MM.1S (cell line): ENCODE data around the gene DHRS1.

Source experiments
- DNase-seq: peaks from one replicate; pipeline ENCODE4 v3.0.0-alpha.2; 2015
- H2AFZ ChIP-seq: fragments of 300-600 bp; sonication (generic); 2 replicates; pipeline ENCODE4 v1.6.0; 2016; ENCODE audit warnings: antibody characterized with exemption, low read length
- H3F3A ChIP-seq: fragments of 300-600 bp; sonication (generic); 2 replicates; pipeline ENCODE4 v1.6.1; 2016; ENCODE audit warnings: mild to moderate bottlenecking, antibody characterized with exemption, low read length, moderate library complexity, mixed read lengths; ENCODE audit not compliant: insufficient read depth
- H3K27ac ChIP-seq: fragments of 300-600 bp; sonication (generic); 2 replicates; pipeline ENCODE4 v1.5.1; 2016; ENCODE audit warnings: mild to moderate bottlenecking, low read length
- H3K27me3 ChIP-seq: fragments of 300-600 bp; sonication (generic); replicated peaks from 2 replicates; pipeline ENCODE4 v1.6.0; 2016; ENCODE audit warnings: low read length; ENCODE audit not compliant: insufficient read depth
- H3K36me3 ChIP-seq: fragments of 300-600 bp; sonication (generic); replicated peaks from 2 replicates; pipeline ENCODE4 v1.6.1; 2016; ENCODE audit warnings: mild to moderate bottlenecking, low read length, mixed read lengths; ENCODE audit not compliant: insufficient read depth
- H3K4me1 ChIP-seq: fragments of 300-600 bp; sonication (generic); 2 replicates; pipeline ENCODE4 v1.6.1; 2016; ENCODE audit warnings: low read length, mixed read lengths
- H3K4me2 ChIP-seq: fragments of 300-600 bp; sonication (generic); 2 replicates; pipeline ENCODE4 v1.6.0; 2016; ENCODE audit warnings: low read depth, low read length
- H3K4me3 ChIP-seq: fragments of 300-600 bp; sonication (generic); 2 replicates; pipeline ENCODE4 v1.5.1; 2016; ENCODE audit warnings: low read length, mixed read lengths
- H3K79me2 ChIP-seq: fragments of 300-600 bp; sonication (generic); 2 replicates; pipeline ENCODE4 v1.6.1; 2016; ENCODE audit warnings: mixed run types, low read length, mixed read lengths
- H3K9ac ChIP-seq: fragments of 300-600 bp; sonication (generic); 2 replicates; pipeline ENCODE4 v1.6.1; 2016; ENCODE audit warnings: low read length, mixed read lengths
- H3K9me2 ChIP-seq: fragments of 300-600 bp; sonication (generic); replicated peaks from 2 replicates; pipeline ENCODE4 v1.6.1; 2016; ENCODE audit warnings: mild to moderate bottlenecking, low read length, mixed read lengths; ENCODE audit not compliant: insufficient read depth
- H3K9me3 ChIP-seq: fragments of 300-600 bp; sonication (generic); replicated peaks from 2 replicates; pipeline ENCODE4 v1.6.1; 2016; ENCODE audit warnings: mild to moderate bottlenecking, low read length, mixed read lengths; ENCODE audit not compliant: insufficient read depth
- H4K20me1 ChIP-seq: fragments of 300-600 bp; sonication (generic); 2 replicates; pipeline ENCODE4 v1.6.1; 2016; ENCODE audit warnings: mild to moderate bottlenecking, low read length, moderate library complexity, mixed read lengths; ENCODE audit not compliant: insufficient read depth
- CTCF ChIP-seq: fragments of 300-600 bp; sonication (generic); IDR thresholded peaks from 2 replicates; pipeline ENCODE4 v1.5.1; 2016; ENCODE audit warnings: antibody characterized with exemption, low read length, mixed read lengths
- EZH2 ChIP-seq: fragments of 300-600 bp; sonication (generic); optimal IDR thresholded peaks from 2 replicates; pipeline ENCODE3; 2017; ENCODE audit warnings: low read depth, mild to moderate bottlenecking, antibody characterized with exemption, low read length, mixed read lengths
- EZH2phosphoT487 ChIP-seq: fragments of 300-600 bp; sonication (generic); IDR thresholded peaks from 2 replicates; pipeline ENCODE4 v1.6.1; 2018; ENCODE audit warnings: antibody characterized with exemption, low read length

Gene DHRS1

GRCh38 chr14:24315807-24316596, 16.4 kb upstream of the DHRS1 start:
- no peak for TF ChIP-seq EZH2phosphoT487
- TF ChIP-seq CTCF, result no peak
- Histone ChIP-seq H3K27ac (no peak overlapping the region), H3K9ac (no peak overlapping the region), H3K36me3 (no peaks in the 10 kb centered on the region), H3K27me3 (no peaks in the 10 kb centered on the region; the same call in 1 of the 2 replicates), H4K20me1 (no peaks in the 10 kb centered on the region), H3F3A (no peaks in the 10 kb centered on the region), H3K79me2 (no peaks in the 10 kb centered on the region), H3K4me3 (no peak overlapping the region), H3K9me3 (no peaks in the 10 kb centered on the region), H3K4me1 (peaks cover 17% of the 10 kb centered on the region), H3K9me2 (no peaks in the 10 kb centered on the region), H3K4me2 (no peak overlapping the region), H2AFZ (no peak overlapping the region)
- no peak for DNase-seq

GRCh38 chr14:24315243-24315806, 15.7 kb upstream of the DHRS1 start:
- no peaks in the 10 kb centered on the region for H3K36me3 ChIP-seq
- H3K9me2 ChIP-seq, result no peaks in the 10 kb centered on the region
- H2AFZ ChIP-seq, result no peak overlapping the region
- H4K20me1 ChIP-seq, result no peaks in the 10 kb centered on the region
- no peak for TF ChIP-seq EZH2
- no peak for TF ChIP-seq EZH2phosphoT487
- no peak for TF ChIP-seq CTCF
- no peaks in the 10 kb centered on the region; the same call in 1 of the 2 replicates for H3K27me3 ChIP-seq
- H3K9me3 ChIP-seq, result no peaks in the 10 kb centered on the region
- H3K4me3 ChIP-seq, result no peak overlapping the region
- H3K4me2 ChIP-seq, result no peak overlapping the region
- peaks cover 17% of the 10 kb centered on the region for H3K4me1 ChIP-seq
- no peak for DNase-seq
- no peaks in the 10 kb centered on the region; the same call in 1 of the 2 replicates for H3K79me2 ChIP-seq
- peaks cover 2% of the 10 kb centered on the region; the same call in 1 of the 2 replicates for H3F3A ChIP-seq
- H3K27ac ChIP-seq, result no peak overlapping the region
- H3K9ac ChIP-seq, result no peak overlapping the region

GRCh38 chr14:24314377-24315193, 15.0 kb upstream of the DHRS1 start:
- DNase-seq, result no peak
- H3K27me3 ChIP-seq, result no peaks in the 10 kb centered on the region
- no peak overlapping the region for H2AFZ ChIP-seq
- peaks cover 5% of the 10 kb centered on the region; the same call in 1 of the 2 replicates for H3K79me2 ChIP-seq
- no peaks in the 10 kb centered on the region for H3K36me3 ChIP-seq
- H3K4me1 ChIP-seq, result peaks cover 19% of the 10 kb centered on the region
- no peaks in the 10 kb centered on the region for H4K20me1 ChIP-seq
- no peaks in the 10 kb centered on the region for H3K9me2 ChIP-seq
- TF ChIP-seq EZH2phosphoT487 (no peak), CTCF (no peak), EZH2 (no peak)
- H3K9ac ChIP-seq, result no peak overlapping the region
- no peak overlapping the region for H3K4me3 ChIP-seq
- H3K27ac ChIP-seq, result no peak overlapping the region
- H3K9me3 ChIP-seq, result no peaks in the 10 kb centered on the region
- H3F3A ChIP-seq, result peaks cover 5% of the 10 kb centered on the region; the same call in 1 of the 2 replicates
- H3K4me2 ChIP-seq, result no peak overlapping the region
